NCI-H1930 (cell line): ENCODE results near the gene PTPRN2.

Experiments used
- DNase-seq, 2 experiments: peaks; one replicate each; lab custom pipeline; 2025; lab: John Stamatoyannopoulos, UW

PTPRN2 gene

DNA sequence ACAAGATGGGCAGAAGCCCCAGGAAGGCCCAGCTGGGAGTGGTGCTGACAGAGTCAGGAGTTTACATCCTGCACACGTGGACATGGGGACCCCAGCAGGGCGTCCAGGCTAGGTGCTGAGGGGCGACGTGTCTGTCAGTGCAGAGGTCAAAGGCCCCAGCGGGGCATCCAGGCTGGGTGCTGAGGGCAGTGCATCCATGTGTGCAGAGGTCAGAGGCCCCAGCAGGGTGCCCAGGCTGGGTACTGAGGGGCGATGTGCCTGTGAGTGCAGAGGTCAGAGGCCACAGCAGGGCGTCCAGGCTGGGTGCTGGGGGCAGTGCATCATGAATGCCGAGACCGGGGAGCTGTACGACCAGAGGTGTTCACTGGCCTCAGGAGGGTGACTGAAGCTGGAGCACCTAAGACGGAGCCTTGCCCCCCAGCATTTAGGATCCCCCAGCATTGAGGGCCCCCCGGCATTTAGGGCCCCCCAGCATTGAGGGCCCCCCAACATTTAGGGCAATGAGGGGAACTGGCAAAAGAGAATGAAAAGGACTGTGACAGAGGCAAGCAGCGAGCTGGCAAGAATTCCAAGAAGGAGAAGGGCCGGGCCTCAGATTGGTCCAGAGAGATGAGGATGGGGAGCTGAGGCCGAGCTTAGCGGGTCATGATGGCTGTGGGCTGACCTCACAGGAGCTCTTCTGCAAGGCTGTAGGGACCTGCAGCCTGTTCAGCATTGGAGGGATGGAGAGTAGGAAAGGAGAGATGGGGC lies 474.9 kb downstream of the PTPRN2 start:
- DNase-seq, result no peak

DNA sequence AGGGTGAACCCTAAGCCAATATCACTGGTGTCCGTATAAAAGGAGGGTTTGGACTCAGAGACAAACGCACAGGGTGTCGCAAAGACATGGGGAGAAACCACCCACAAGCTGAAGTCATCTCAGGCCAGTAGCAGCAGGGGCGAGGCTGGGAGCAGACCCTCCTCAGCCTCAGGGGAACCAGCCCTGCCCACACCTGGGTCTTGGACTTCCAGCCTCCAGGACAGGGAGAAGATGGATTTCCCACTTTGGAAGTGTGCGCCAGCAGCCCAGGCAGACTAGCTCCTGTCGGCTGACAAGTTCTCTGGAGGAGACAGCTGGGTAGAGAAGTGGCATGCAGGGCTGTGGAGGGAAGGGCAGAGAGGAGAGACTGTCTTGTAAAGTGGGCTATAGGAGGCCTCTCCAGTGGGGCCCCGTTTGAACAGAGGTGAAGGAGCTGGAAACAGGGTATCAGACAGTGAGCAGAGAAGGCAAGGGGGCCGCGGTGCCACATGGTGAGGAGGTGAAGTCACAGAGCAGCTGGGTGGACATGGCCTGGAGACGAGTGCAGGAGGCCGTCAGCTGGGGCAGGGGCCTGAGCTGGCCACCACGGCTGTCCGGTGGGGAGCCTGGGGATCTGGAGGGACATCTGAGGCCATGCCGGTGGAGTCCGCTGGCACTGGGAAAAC lies 475.6 kb downstream of the PTPRN2 start:
- DNase-seq, result no peak

DNA sequence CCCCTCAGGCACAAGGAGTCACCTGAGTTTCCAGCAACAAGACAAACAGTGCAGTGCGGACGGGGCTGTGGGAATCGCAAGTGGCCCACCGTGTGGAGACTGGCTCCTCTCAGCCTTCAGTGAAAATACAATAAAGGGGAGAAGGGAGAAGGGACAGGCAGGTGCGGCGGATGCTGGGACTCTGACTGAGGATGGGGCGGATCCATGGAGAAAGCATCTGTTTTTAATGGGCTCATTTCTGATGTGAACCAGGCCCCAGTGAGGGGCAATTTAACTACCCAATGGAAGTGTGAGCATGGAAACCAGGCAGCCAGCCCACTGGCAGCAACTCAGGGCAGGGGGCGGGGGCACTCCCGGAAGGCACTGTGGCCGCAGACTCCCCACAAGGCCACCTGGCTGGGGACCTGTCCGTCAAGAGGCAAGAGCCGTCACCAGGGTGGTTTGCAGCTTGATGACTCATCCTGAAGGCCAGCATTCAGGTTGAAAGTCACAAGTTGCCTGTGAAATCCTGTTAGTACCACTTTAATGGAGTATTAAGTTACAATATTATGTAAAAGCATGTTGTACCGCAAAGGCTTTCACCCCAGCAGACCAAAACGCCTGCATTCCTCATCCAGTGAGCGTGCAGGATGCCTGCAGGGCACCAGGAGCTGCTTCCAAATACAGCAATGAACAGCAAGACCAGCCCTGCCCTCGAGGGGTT lies 476.4 kb downstream of the PTPRN2 start:
- DNase-seq, result no peak

DNA sequence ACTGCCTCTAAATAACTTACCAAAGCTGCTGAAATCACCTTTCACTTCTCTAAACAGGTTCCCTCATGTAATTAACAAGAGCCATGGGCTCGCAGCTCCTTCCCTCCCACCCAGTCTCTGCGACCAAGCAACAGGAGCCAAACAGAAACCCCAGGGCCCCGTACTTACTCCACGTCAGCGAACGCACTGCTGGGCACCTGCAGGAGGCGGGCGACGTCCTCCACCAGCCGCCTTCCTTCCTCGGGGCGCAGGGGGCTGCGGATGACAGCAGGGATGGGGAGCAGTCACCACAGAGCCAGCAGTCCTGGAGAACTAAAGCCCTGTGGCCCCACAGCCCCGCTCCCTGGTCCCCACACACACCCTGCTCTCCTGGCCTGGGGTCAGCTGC lies 477.0 kb downstream of the PTPRN2 start:
- DNase-seq, result no peak

- no peak for DNase-seq
Observed at GRCh38 chr7:158110034-158110590, 477.5 kb downstream of the PTPRN2 start.

- no peak for DNase-seq
Observed at GRCh38 chr7:158109364-158110033, 478.1 kb downstream of the PTPRN2 start.

DNA sequence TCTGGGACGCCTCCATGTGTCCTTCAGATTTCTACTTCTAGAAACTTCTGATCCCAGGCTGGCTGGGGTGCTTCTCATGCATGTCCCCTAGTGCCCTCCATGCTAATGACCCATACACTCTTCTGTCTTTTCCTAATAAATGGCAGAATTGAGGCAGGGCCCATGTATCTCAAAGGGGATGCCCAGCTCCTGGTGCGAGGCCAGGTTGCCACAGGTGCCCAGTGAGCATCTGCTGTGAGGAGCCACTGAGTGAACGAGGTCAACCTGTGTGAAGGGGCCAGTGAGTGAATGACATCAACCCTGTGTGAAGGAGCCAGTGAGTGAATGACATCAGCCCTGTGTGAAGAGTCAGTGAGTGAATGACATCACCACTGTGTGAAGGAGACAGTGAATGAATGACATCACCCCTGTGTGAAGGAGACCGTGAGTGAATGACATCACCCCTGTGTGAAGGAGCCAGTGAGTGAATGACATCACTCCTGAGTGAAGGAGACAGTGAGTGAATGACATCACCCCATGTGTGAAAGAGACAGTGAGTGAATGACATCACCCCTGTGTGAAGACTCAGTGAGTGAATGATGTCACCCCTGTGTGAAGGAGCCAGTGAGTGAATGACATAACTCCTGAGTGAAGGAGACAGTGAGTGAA lies 478.9 kb downstream of the PTPRN2 start:
- DNase-seq, result no peak

DNA sequence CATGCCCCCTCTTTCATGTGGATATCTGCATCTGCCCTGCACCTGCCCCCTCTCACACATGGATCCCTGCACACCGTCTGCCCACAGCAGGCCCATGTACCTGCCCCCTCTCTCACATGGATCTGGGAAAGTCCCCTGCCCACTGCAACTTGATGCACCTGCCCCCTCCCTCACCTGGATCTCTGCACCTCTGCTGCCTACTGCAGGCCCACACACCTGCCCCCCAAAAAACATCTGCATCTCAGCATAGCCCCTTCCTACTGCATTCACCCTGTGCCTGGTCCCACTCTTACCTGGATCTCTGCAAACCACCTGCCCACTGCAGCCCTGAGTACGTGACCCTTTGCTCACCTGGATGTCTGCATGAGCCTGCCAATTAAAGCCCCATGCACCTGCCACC lies 479.8 kb downstream of the PTPRN2 start:
- no peak for DNase-seq

GRCh38 chr7:158106272-158106671 lies 481.4 kb downstream of the PTPRN2 start:
- no peak for DNase-seq

DNA sequence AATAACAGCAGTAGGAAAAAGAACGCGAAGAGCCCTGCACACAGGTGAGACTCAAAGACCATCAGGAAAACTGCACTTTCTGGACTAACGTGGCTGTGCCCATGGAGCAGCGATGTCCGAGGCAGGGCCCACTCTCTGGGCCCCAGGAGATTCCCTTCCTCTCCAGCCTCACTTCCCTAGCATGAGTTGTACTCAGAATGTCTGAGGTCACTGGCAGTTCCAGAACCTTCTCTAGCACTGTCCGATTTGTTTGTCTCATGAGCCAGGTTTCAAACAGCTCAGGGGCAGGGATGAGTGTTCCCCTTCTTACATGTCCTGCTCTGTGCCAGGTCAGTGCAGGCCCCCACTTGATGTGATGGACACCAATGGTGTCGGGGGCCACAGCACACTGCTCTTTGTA lies 484.2 kb downstream of the PTPRN2 start:
- DNase-seq, result no peak

DNA sequence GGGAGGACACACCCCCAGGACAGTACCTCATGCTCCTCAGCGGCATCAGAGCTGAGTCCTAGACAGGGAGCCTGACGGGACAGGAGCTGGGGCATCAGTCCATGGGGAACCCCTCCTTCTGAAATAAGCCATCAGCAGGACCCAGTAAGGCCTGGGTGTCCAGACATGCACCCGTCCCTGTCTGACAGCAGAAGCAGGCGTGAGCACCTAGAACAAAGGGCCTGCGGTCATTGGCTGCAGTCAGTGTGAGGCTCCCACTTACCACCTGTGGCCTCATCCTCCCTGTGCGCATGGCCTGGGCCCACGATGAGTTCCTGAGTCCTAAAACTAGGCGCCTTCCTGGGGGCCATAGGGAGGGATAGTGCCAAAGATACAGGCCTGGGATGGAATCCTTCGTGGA lies 484.7 kb downstream of the PTPRN2 start:
- DNase-seq, result no peak

GRCh38 chr7:158101821-158102450 lies 485.7 kb downstream of the PTPRN2 start:
- no peak for DNase-seq

DNA sequence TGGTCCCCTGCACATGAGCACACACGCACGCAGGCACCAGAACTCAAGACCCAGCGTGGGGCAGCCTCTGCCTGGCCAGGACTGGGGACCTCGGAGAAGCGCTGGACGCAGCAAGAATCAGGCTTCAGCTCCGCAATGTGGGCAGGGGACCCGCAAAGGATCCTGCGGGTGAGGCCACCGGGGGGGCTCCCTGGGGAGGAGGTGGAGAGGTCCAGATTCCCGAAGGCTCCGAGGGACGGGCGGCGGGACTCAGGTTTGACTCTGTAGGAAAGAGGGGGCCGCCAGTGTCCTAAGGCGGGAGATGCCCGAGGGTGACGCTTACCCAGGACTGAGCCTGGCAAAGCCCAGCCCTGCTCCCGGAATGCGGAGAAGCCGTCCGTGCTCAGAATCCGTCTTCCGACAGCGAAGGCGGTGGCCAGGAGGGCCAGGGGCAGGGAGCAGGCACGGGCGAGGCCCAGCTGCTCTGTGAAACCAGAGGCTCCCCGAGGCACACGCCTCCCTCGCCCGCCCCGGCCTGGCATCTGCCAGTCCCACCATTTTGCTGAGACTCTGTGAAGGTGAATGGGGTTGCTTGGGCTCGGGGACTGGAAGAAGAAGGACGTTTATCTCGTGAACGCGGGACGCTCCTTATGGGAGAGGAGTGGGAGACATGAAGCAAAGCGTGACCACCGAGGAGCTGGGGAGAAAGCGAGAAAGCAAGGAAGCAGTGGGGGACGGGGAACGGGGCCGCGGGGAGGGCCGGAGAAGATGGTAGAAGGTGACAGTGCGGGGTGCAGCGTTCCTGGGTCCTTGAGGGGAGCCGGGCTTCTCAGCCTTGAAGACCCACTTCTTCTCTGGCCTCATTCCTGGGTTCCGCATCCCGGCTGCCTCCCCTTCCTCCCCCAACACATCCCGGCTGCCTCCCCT lies 489.2 kb downstream of the PTPRN2 start:
- DNase-seq, result no peak

DNA sequence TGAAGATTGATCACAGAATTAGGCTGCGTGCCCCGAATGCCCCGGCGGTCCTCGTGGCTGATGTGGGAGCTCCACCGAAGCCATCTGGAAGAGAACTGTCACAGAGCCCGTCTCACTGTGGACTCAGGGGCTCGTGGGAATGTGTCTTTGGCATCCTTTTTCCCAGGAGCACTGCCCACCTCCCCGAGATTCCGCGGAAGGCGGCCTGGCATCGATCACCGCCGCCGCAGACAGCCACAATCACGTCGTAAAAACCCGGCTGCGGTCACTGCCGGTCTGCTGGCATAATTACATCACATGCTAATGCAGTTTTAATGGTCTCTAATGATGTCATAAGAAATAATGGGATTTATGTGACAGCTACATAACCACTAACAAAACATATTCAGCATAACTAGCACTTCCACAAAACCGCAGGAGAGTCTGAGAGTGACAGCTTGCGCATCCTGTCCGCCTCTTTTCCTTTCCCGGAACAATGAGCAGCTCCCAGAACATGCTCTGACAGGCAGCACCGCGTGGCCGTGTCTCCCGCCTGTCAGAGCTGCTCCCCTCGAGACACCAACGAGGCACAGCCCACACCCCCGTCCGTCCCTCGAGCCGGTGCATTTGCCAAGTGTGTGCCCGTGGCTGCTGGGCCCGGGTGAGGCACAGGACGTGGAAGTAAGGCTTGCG lies 490.0 kb downstream of the PTPRN2 start:
- DNase-seq, result no peak

GRCh38 chr7:158097106-158097452 lies 490.5 kb downstream of the PTPRN2 start:
- no peak for DNase-seq

- no peak for DNase-seq
Observed at GRCh38 chr7:158096582-158096981, 491.0 kb downstream of the PTPRN2 start.

DNA sequence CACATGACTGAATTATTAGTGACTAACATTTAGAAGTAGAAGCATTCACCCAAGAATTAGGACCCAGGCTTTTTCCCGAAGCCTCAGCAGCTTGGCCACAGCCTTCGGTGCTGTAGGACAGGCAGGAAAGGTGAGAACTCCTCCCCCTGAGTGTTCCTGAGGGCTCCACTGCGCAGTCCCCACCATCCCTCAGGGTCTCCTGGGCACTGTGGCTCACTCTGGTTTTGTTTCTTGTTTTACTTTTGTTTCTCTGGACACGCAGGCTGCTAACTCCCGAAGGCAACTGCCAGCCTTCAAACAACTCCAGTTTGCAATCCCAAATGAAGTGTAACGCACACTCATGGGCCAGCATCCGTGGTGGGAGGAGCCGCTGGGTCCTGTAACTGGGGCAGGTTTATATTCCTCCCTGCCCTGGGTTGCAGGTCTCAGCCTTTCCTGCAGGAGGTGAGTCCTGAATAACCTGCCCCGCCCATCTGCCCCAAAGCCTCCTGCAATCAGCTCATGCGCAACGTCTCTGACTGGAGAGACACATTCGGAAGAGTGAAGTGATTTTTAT lies 492.9 kb downstream of the PTPRN2 start:
- DNase-seq, result no peak

DNA sequence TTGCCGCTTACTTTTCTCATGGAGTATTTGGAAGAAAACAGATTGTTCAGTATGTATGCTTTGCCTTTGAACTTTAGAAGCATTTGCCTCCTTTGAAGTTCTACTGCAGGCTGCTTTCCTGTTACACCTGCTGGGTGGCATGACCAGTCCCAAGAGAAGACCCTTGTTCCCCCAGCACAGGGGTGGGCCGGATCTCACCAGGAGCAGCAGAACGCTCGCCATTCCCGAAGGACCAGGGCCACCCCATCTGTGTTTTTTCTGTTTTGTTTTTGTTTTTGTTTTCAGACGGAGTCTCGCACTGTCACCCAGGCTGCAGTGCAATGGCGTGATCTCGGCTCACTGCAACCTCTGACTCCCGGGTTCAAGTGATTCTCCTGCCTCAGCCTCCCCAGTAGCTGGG lies 493.6 kb downstream of the PTPRN2 start:
- DNase-seq, result no peak

DNA sequence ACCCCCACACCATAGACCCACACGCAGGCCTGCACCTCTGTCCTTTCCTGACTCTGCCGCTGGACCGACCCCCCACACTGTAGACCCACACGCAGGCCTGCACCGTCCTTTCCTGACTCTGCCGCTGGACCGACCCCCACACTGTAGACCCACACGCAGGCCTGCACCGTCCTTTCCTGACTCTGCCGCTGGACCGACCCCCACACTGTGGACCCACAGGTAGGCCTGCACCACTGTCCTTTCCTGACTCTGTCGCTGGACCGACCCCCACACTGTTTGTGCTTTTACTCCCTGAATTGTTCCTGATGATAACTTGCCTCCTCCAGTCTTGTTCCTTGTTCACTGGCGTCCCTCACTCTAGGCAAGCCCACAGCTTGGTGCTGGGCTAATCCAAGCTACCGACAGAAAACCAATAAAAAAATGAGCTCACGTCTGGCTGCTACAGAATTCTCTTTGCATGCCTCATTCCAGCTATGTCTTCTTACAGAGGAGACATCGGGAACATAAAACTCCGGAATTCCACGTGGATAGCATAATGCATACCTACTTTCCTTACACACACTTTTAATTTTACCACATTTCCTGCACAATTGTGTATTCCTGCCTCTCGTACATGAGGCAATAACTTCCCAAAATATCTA lies 494.3 kb downstream of the PTPRN2 start:
- no peak for DNase-seq
